VCaP (cell line): ENCODE results near the gene KLF11.
"Not testable (repeated sequence)": the region's sequence is repeated elsewhere in the genome, so short reads cannot be mapped to it uniquely, and the experiment has no call there.

Experiments
- H3K27ac ChIP-seq: fragments of 450-650 bp; 2 replicates; pipeline ENCODE4 v1.5.1; 2017
- CTCF ChIP-seq: fragments of 450-650 bp; conservative IDR thresholded peaks from 2 replicates; pipeline ENCODE4 v1.5.1; 2017; ENCODE audit warnings: mild to moderate bottlenecking, moderate library complexity

Gene KLF11

GRCh38 chr2:10087360-10087759 lies 44.0 kb downstream of the KLF11 start:
- no peak for TF ChIP-seq CTCF
- no peak overlapping the region for H3K27ac ChIP-seq

- TF ChIP-seq CTCF, result no peak
Measured at GRCh38 chr2:10089565-10090190, 46.3 kb downstream of the KLF11 start.

GRCh38 chr2:10091182-10091888 lies 48.0 kb downstream of the KLF11 start:
- H3K27ac ChIP-seq, result no peak overlapping the region
- TF ChIP-seq CTCF, result no peak

More at GRCh38 chr2:10089565-10090190, 46.3 kb downstream of the KLF11 start:
- no peak overlapping the region for H3K27ac ChIP-seq

GRCh38 chr2:10091889-10092244 lies 48.5 kb downstream of the KLF11 start:
- H3K27ac ChIP-seq, result not testable (repeated sequence)

- H3K27ac ChIP-seq, result no peak overlapping the region
- no peak for TF ChIP-seq CTCF
Measured at GRCh38 chr2:10094271-10094814, 51.0 kb downstream of the KLF11 start.

GRCh38 chr2:10095175-10095574 lies 51.8 kb downstream of the KLF11 start:
- TF ChIP-seq CTCF, result no peak
- H3K27ac ChIP-seq, result no peak overlapping the region

GRCh38 chr2:10096641-10097040 lies 53.3 kb downstream of the KLF11 start:
- no peak overlapping the region for H3K27ac ChIP-seq
- no peak for TF ChIP-seq CTCF
